GM18499 (cell line): Measurements from ENCODE around the gene ANKMY2.
"Not testable (repeated sequence)": the region's sequence is repeated elsewhere in the genome, so short reads cannot be mapped to it uniquely, and the experiment has no call there.

Source experiments
- ATAC-seq: cut with Tn5 transposase; IDR thresholded peaks from one replicate; pipeline ENCODE4 v1.9.1; 2021; ENCODE audit warnings: moderate number of reproducible peaks; ENCODE audit not compliant: insufficient read depth, unreplicated experiment

ANKMY2 gene

GRCh38 chr7:16636555-16637101 is 8.9 kb downstream of the ANKMY2 start:
- ATAC-seq, result no peak

DNA sequence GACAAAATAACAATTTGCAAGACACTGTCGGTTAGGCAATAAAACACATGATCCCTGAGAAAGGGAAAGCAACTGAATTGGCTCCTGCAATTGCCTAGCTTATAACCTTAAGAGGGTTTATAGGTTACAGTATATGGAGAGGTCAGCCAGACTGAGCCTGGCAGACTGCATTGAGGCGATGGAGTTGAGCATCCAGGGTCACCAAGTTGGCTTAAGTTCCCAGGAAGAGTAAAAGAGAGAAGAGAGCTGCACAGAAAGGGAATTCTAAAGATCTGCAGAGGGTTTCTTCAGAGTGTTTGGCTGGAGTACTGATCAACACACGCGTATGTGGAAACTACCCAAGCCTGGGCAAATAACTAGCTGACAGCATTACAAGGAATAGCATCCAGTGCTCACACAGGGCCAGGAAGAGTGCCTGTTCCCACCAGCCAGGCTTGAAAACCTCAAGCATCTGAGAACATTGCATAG is 11.2 kb downstream of the ANKMY2 start:
- no peak for ATAC-seq

- ATAC-seq, result no peak
Measured at GRCh38 chr7:16630654-16631053, 14.9 kb downstream of the ANKMY2 start.

- ATAC-seq, result no peak
Measured at GRCh38 chr7:16627236-16627635, 18.3 kb downstream of the ANKMY2 start.

DNA sequence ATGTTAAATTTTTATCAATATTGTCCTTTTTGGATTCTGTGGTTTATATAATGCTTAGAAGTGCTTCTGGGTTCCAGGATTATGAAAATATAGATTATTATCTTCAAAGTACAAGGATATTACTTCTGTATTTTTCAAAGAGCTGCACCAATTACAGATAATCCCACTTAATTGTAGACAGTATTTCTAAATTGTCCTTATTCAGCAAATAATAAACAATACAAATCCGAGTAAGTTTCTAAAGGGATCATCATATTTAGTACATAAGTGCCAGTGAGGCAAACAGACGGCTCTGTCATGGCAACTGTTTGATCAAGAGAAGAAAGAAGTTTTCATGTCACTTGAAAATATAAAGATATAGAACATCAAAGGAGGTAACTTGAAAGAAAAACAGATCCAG is 19.2 kb downstream of the ANKMY2 start:
- no peak for ATAC-seq

- ATAC-seq, result peak; percentile 94
Measured at GRCh38 chr7:16619979-16620408, 25.6 kb downstream of the ANKMY2 start.

DNA sequence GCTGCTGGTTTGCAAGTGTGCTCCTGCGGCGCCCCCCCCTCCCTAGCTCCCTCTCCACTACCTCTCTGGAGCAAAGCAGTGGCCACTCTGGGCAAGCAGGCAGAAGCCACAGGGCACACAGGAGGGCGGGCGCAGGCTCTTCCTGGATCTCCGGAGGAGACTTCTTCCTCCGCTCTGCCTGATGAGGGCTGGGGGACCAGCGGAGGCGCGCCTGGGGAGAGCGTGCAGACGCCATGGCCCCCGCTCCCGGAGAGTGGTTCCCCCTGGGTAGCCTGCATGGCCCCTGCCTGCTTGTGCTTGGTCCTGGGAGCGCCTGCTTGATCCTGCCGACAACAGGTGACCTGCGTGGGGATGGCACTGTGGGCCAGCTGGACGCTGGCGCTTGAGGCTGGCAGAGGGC is 29.0 kb downstream of the ANKMY2 start:
- no peak for ATAC-seq

- ATAC-seq, result no peak
Measured at GRCh38 chr7:16616122-16616521, 29.4 kb downstream of the ANKMY2 start.

DNA sequence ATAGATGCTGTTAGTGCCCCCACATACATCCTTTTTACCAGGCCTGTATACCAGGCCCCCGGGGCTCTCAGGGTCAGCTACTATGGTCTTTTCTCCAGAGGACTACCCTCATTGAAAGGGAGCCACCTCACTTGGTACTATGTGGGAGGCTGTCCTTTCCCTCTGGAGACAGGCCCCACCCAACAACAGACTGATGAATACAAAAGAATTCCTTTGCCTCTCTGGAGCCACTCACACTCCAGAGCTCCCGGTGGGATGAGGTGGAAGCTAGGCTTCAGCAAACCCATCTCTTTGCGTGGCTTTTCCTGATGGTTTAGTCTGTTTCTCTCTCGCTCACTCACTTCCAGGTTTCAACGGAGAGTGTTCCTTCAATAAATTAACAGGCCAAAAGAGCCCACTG is 30.3 kb downstream of the ANKMY2 start:
- no peak for ATAC-seq

- ATAC-seq, result no peak
Measured at GRCh38 chr7:16611711-16612110, 33.8 kb downstream of the ANKMY2 start.

DNA sequence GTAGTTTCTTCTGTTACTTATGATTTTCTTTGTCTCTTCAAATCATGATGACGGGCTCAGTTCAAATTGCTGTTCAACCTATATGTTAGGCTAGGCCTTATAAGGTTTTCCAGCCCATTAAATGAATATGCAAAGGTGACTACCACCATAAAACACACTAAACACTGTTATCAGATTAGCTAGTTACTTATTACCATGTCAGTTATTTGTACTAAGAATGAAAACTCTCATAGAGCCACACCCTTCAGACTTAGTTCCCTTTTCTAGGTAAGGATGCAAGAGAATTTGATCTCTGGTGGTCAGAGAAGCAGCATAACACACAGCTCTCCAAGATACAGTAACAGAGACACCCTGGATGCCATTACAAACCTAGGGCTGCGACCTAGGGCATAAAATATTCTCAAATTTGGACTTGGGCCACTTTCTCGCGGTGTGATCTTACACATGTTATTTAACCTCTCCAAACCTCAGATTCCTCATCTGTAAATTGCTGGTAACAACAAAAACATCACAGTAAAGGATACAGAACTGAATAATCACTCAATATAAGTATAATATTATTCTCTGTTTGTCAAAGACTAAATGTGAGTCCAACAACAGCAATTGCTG is 35.6 kb downstream of the ANKMY2 start:
- peak; percentile 83 for ATAC-seq

GRCh38 chr7:16606704-16607103 is 38.9 kb downstream of the ANKMY2 start:
- ATAC-seq, result no peak

GRCh38 chr7:16604054-16604453 is 41.5 kb downstream of the ANKMY2 start:
- ATAC-seq, result no peak

DNA sequence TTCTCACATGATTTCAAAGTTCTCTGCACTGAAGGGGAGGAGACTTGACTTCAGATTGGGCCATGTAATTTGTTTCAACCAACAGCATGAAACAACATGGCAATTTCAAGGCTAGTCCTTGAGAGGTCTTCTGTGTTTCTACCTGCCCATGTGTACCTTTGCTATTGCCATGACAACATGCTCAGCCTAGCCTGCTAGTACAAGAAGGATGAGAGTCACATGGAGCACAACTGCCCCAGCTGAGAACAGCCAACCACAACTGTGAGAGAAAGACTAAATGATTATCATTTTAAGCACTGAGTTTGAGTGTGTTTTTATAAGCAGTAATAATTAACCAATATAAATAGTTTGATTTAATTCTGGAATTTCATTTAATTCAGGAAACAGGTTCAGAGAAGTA is 41.9 kb downstream of the ANKMY2 start:
- ATAC-seq, result no peak

GRCh38 chr7:16599860-16600259 is 45.7 kb downstream of the ANKMY2 start:
- ATAC-seq, result no peak

- ATAC-seq, result no peak
Measured at GRCh38 chr7:16598015-16598414, 47.5 kb downstream of the ANKMY2 start.

- not testable (repeated sequence) for ATAC-seq
Measured at GRCh38 chr7:16595596-16595995, 50.0 kb downstream of the ANKMY2 start.

DNA sequence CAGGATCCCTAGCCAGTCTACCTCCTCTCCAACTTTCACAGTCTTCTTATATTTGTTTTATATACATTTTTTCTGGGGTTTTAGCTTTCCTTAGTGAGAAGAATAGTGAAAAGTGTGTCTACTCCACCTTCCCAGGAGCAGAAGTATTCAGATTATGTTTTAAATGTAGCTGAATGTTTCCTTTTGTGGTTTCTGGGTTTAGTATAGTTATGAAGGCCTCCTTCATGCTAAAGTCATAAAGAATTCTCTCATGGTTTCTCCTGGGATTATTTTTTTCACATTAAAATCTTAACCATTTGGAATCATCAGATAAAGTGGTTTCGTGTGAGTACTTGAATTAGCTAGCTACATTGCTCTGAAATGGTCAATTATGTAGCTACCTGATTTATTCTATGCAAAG is 50.9 kb downstream of the ANKMY2 start:
- no peak for ATAC-seq

GRCh38 chr7:16594061-16594460 is 51.5 kb downstream of the ANKMY2 start:
- ATAC-seq, result no peak

- ATAC-seq, result no peak
Measured at GRCh38 chr7:16592395-16592794, 53.2 kb downstream of the ANKMY2 start.

GRCh38 chr7:16590424-16590823 is 55.1 kb downstream of the ANKMY2 start:
- no peak for ATAC-seq

DNA sequence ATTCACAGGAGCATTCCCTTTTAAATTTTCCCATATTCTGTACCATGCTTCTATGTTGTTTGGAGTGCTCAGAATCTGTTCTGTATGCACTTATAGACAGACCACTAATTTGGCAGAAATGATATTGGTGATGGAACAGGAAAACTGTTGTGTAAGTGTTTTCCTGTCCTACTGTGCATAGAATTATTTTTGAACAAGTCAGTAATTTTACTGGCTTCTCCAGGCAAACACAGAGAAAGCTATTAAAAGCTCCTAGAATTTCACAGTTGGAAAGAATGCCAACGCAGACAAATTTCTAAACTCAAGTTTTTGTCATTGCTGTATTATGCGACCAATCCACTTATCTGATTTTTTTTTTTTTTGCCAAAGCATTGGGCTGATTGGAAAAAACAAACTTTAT is 55.7 kb downstream of the ANKMY2 start:
- ATAC-seq, result no peak
